OCI-LY7 (cell line): ENCODE measurements around the gene LBP.

Experiments used
- EZH2phosphoT487 ChIP-seq: fragments of 200-600 bp; sonication (generic); IDR thresholded peaks from 2 replicates; pipeline ENCODE4 v1.6.1; 2018; ENCODE audit warnings: low read depth, borderline replicate concordance, mild to moderate bottlenecking, mixed run types, antibody characterized with exemption, low read length, moderate library complexity, mixed read lengths
- TF ChIP-seq, protein P1 (sequence below): fragments of 200-600 bp; sonication (generic); conservative IDR thresholded peaks from 2 replicates; pipeline ENCODE4 v1.5.1; 2014; ENCODE audit warnings: mild to moderate bottlenecking, antibody characterized with exemption, low read length, moderate library complexity, mixed read lengths

DNA sequence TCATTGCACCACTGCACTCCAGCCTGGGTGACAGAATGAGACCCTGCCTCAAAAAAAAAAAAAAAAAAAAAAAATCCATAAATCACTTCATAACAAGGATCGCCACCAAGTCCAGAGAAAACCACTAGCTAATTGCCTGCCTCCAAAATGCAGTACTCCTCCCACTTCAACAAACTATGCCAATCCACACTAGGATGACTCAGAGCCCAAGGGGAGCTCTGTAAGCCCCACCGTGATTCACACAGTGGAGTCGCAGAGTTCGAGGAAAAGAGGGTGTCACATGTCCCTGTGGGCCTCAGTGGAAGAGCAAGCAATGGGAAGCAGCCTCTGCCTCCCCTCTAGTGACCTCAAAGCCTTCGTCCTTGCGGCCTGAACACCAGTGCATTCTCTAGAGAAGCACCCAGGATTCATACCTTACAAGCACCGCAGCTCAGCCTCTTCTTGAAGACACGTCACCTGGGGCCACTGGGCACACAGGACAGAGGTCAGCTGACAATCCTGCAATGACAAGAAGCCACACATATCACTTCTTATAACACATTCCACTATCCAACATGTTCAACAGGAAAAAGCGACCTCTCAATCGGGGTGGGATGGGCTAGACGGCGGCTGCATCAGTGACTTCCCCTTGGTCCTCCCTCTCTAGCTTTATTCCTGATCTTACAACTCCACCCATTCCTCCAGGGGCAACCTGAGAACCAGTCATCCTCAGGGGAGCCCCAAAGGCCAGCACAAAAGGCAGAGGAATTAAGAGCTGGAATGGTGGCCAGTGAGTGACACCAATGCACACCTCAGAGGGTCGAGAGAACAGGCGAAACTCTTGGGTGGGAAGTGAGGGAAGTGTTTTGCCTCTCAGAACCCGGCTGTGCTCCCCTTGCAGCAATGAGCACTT is 80.0 kb downstream of the LBP start:
- TF ChIP-seq, protein P1, sequence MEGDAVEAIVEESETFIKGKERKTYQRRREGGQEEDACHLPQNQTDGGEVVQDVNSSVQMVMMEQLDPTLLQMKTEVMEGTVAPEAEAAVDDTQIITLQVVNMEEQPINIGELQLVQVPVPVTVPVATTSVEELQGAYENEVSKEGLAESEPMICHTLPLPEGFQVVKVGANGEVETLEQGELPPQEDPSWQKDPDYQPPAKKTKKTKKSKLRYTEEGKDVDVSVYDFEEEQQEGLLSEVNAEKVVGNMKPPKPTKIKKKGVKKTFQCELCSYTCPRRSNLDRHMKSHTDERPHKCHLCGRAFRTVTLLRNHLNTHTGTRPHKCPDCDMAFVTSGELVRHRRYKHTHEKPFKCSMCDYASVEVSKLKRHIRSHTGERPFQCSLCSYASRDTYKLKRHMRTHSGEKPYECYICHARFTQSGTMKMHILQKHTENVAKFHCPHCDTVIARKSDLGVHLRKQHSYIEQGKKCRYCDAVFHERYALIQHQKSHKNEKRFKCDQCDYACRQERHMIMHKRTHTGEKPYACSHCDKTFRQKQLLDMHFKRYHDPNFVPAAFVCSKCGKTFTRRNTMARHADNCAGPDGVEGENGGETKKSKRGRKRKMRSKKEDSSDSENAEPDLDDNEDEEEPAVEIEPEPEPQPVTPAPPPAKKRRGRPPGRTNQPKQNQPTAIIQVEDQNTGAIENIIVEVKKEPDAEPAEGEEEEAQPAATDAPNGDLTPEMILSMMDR: no peak
- no peak for TF ChIP-seq EZH2phosphoT487
